Adrenal gland (tissue), 5 donors: ENCODE measurements around the gene SLC25A19.

ENCODE experiments used
- POLR2A ChIP-seq, 2 donors: fragments of 450-650 bp; IDR thresholded peaks; one replicate each; pipeline ENCODE4 v1.6.1; 2017; ENCODE audit warnings: antibody characterized with exemption in 2 of 2, mild to moderate bottlenecking in 2 of 2, moderate library complexity in 1 of 2
- TF ChIP-seq, protein P1 (sequence below), 6 experiments: fragments of 450-650 bp in 4 of 6; fragments of 200-600 bp in 2 of 6; sonication (generic) in 1 of 6; IDR thresholded peaks; 1 replicate in 5 of 6; 2 replicates in 1 of 6; pipeline versions ENCODE4 v1.5.1 to v1.8.0; 2016 to 2021; ENCODE audit warnings: antibody characterized with exemption in 6 of 6, mild to moderate bottlenecking in 2 of 6, moderate library complexity in 1 of 6
- donor health status: DM: no; HTN: no; CAD: no.

DNA sequence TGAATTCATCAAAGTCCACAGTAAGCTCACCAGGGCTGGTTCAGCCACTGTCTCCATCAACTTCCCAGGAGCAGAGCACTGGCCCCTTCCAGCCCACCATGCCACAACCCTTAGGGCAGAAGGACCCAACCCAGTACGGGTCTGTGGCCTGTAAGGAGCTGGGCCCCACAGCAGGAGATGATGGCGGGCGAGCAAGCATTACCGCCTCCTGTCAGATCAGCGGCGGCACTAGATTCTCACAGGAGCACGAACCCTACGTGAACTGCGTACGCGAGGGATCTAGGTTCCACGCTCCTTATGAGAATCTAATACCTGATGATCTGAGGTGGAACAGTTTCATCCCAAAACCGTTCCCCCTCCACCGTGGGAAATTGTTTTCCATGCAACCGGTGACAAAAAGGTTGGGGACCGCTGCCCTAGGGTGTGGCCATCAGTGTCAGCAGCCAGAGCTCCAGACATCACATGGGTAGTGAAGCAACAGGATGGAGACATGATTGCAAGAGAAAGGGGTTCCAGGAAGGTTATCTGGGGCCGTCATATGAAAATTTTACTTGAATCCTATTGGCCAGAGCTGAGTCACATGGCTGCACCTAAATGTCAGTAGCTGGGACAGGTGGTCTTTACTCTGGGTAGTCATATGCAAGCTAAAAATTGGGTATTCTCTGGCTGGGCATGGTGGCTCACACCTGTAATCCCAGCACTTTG, 12.4 kb upstream of the SLC25A19 start:
- TF ChIP-seq POLR2A (IDR thresholded peaks at IDR 0.05) = no peak
- TF ChIP-seq, protein P1, sequence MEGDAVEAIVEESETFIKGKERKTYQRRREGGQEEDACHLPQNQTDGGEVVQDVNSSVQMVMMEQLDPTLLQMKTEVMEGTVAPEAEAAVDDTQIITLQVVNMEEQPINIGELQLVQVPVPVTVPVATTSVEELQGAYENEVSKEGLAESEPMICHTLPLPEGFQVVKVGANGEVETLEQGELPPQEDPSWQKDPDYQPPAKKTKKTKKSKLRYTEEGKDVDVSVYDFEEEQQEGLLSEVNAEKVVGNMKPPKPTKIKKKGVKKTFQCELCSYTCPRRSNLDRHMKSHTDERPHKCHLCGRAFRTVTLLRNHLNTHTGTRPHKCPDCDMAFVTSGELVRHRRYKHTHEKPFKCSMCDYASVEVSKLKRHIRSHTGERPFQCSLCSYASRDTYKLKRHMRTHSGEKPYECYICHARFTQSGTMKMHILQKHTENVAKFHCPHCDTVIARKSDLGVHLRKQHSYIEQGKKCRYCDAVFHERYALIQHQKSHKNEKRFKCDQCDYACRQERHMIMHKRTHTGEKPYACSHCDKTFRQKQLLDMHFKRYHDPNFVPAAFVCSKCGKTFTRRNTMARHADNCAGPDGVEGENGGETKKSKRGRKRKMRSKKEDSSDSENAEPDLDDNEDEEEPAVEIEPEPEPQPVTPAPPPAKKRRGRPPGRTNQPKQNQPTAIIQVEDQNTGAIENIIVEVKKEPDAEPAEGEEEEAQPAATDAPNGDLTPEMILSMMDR (IDR thresholded peaks at IDR 0.05) = no peak
